Hematopoietic multipotent progenitor cell treated with erythropoietin and hydrocortisone succinate and interleukin-3 and kit ligand, for 17 days (in vitro differentiated cells): ENCODE data around the gene F2RL2.

Experiments used
- DNase-seq: peaks from one replicate; pipeline ENCODE4 v3.0.0-alpha.2; 2015; ENCODE audit warnings: low spot score

F2RL2 gene

GRCh38 chr5:76622973-76623596 lies at the start of gene F2RL2:
Gene F2RL2 (minus strand): TSS chr5:76623403. CDS start chr5:76623230, 173 bp downstream.
- DNase-seq, result no peak

DNA sequence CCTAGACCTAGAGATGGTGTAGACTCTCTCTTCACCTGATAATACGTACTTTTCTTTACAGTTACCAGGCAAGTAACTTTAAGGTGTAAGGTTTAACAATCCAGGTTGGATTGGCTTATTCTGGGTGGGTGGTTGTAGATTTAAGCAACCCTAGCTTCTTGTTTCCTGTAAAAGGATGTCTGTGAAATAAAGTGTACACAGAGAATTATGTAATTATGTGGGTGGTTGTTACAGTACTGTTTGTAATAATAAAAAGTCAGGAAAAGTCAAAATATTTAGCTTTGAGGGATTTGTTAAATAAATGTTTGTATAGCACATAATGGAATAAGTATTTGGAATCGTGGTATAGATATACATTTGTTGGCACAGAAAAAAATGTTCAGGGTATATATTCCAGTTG lies 49.0 kb upstream of the F2RL2 start:
- no peak for DNase-seq

DNA sequence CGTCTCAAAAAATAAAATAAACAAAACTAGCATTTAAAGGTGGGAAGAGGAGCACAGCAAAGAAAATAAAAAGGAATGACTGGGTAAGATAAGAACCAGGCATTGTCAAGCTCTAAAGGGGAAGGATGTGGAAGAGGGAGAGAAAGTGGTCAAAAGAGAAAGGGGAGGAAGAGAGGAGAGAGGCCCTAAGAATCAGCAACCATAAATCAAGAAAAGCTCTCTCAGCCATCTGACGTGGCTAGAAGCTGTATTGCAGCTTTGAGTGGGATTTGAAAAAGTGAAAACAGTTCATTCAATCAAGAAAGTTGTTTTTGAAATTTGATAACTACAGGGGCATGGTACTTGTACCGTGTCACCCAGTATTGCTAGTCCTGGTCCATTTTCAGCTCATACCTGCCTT lies 47.3 kb upstream of the F2RL2 start:
- DNase-seq, result no peak

DNA sequence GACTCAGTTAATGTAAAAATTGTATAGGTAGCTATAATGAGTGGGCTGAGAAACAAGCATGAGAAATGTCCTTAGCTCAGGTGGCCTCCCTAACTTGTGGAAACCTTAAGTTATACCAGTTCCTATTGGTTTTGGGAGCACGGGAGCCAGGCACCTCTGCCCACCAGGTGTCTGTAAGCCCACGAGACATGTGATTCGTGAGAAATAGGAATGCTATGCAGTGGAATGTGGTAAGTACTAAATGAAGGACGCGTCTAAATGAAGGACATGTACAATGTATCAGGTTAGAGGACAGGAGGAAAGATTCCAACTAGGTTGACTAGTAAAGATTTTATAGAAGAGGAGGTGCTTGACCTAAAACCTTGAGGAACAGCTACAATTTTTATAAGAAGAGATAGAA lies 46.0 kb upstream of the F2RL2 start:
- DNase-seq, result no peak

DNA sequence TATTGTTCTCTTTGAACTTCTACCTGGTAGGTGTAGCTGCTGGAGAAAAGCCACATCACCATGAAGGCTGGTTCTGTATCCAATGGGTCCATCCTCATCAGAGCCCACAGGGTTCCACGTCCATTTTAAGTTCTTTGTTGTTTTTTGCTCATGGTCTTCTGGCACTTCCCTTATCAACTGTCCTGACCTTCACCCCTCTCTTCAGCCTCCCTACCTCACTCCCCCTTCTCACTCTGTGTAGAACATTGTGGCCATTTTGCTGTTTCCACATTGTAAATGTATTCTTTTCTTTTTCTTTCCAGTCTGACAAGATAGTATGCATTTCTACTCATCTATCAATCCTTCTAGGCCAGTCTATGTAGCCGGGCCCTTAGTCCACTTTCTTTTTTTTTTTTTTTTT lies 44.3 kb upstream of the F2RL2 start:
- no peak for DNase-seq

- DNase-seq, result no peak
These were observed 40.9 kb upstream of the F2RL2 start for GRCh38 chr5:76664079-76664478.

GRCh38 chr5:76663573-76663972 lies 40.4 kb upstream of the F2RL2 start:
- no peak for DNase-seq

GRCh38 chr5:76662521-76662920 lies 39.3 kb upstream of the F2RL2 start:
- no peak for DNase-seq

GRCh38 chr5:76660360-76660759 lies 37.2 kb upstream of the F2RL2 start:
- DNase-seq, result no peak

- peak; percentile 9 for DNase-seq
These were observed 34.6 kb upstream of the F2RL2 start for GRCh38 chr5:76657683-76658311.

- DNase-seq, result no peak
These were observed 33.9 kb upstream of the F2RL2 start for GRCh38 chr5:76657091-76657490.

DNA sequence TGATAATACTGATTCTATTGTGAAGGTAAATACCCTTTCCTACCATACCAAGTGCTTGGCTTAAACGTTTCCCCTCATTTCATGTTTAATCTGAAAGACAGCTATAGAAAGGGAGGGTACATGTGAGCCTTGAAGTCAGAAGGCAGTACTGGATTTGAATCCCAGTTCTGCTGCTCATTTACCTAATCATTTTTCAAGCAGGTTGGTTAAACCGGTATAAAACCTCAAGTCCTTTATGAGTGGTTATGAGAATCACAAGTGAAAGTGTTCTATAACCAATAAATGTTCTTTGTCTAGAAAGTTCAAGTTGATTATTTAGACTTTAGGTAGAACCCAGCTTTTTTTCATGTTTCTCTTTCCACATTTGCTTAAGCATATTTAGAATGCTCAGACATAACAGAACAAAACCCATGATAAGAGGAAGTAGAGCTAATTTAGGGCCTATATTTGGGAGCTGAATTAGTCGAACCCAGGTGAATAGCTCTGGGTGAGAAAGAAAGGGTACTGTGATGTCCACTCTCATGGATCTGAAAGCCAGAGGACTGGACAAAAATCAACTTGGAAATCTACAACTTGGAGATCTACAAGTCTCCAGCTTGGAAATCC lies 29.7 kb upstream of the F2RL2 start:
- no peak for DNase-seq

GRCh38 chr5:76649140-76649539 lies 25.9 kb upstream of the F2RL2 start:
- no peak for DNase-seq

DNA sequence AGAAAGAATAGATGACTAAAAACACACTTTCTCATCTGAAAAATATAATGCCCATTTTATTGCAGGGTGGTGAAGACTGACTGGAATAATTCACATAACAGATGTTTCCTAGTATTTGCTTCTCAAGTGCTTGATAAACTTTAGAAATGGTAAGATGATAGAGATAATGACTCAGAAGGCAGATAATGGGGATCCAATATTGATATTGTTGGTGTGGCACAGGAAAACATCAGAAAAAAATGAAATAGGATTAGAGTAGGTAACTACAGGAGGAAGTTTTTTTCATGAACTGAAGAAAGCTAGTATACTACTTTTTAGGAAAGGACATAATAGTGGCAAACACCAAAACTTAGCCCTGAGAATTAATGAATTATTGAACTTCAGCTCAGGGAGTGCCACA lies 20.2 kb upstream of the F2RL2 start:
- DNase-seq, result no peak

- no peak for DNase-seq
These were observed 19.3 kb upstream of the F2RL2 start for GRCh38 chr5:76642390-76643040.

DNA sequence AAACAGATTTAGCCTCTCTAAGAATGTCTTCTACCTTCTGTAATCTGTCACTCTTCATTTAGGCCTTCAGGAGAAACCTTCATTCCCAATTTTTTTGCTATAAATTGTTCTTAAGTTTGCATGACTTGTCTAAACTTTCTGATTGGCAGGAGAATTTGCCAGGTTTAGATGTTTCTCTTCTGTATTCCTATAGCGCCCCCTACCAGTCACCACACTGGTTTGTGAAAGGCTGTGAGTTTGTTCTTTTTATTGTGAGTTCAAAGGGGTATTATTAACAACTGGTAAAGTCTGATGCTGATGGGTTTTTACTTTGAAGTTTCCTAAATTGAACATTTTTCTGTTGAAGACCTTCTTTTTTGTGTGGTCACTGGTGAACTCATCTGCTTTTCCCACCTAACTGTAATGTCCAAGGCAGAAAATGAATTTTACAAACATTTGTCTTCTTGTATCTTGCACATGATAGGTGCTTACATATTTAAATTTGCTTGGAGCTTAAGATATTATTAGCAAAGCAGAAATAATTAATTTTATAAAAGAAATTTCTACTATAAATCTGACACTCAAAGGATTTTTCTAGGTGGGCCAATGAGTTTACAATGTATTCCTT lies 18.4 kb upstream of the F2RL2 start:
- DNase-seq, result peak; percentile 76

GRCh38 chr5:76638479-76638878 lies 15.3 kb upstream of the F2RL2 start:
- no peak for DNase-seq

DNA sequence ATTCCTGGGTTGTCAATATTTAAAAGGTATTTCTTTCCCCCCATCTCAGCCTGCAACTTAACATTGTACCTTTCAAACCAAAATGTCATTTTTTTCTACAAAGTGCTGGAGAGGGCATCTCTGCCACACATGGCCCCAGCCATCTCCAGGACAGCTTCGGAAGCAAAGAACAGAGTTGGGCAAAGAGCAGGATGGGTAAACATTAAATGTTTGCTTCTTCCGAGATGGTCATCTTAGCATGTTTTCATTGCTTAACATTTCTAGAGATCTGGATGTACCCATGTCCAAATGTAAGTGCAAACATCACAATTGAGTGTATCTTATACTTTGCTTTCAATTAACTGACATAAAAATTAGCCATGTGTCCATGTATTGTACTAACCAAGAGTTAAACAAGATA lies 14.3 kb upstream of the F2RL2 start:
- DNase-seq, result no peak

GRCh38 chr5:76634661-76635060 lies 11.5 kb upstream of the F2RL2 start:
- no peak for DNase-seq

DNA sequence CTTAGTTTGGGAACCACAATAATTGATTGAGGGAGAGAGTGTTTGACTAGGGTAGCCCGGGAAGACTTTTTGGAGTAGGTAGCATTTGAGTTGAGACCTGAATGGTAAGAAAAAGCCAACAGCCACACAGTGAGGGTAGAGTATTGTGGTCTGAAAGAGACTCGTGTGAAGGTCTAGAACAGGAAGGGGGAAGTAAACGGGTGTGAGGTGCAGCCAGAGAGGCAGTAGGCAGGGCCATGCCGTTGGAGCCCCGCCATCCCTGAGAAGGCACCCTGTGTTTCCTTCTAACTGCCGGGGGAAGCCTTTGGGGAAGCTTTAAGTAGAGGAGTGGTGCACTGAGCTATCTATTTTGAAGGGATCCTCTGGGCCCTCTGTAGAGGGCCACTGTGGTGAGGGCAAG lies 3.5 kb upstream of the F2RL2 start:
- DNase-seq, result no peak

GRCh38 chr5:76625087-76625815 lies 2.0 kb upstream of the F2RL2 start:
- DNase-seq, result no peak

GRCh38 chr5:76622076-76622475 lies 1.1 kb downstream of the F2RL2 start:
- DNase-seq, result no peak
